GM12872 (cell line): ENCODE measurements around the gene CUBN.

Experiments
- TF ChIP-seq, protein P1 (sequence below): IDR thresholded peaks from 3 replicates; pipeline ENCODE4 v1.5.1; 2011; ENCODE audit warnings: low read depth, mild to moderate bottlenecking, low read length, moderate library complexity; ENCODE audit not compliant: insufficient read depth

CUBN gene

DNA sequence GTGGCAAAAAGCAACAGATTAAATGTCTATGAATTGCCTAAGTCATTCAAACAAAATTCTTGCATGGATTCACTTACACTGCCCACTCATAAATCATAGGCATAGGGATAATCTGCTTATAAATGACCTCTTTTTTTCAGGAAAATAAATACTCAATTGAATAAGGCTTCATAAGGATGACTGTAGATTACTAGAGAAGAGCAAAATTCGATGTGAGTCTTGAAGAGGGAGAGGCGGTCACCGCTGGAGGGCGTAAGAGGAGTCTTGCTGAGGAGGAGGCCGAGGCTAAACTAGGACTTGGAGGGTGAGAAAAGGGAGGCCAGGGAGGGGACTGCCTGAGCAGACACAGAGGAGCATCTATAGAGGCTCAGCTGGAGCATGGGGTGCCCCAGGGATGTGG, 177.0 kb downstream of the CUBN start:
- TF ChIP-seq, protein P1, sequence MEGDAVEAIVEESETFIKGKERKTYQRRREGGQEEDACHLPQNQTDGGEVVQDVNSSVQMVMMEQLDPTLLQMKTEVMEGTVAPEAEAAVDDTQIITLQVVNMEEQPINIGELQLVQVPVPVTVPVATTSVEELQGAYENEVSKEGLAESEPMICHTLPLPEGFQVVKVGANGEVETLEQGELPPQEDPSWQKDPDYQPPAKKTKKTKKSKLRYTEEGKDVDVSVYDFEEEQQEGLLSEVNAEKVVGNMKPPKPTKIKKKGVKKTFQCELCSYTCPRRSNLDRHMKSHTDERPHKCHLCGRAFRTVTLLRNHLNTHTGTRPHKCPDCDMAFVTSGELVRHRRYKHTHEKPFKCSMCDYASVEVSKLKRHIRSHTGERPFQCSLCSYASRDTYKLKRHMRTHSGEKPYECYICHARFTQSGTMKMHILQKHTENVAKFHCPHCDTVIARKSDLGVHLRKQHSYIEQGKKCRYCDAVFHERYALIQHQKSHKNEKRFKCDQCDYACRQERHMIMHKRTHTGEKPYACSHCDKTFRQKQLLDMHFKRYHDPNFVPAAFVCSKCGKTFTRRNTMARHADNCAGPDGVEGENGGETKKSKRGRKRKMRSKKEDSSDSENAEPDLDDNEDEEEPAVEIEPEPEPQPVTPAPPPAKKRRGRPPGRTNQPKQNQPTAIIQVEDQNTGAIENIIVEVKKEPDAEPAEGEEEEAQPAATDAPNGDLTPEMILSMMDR, result no peak

DNA sequence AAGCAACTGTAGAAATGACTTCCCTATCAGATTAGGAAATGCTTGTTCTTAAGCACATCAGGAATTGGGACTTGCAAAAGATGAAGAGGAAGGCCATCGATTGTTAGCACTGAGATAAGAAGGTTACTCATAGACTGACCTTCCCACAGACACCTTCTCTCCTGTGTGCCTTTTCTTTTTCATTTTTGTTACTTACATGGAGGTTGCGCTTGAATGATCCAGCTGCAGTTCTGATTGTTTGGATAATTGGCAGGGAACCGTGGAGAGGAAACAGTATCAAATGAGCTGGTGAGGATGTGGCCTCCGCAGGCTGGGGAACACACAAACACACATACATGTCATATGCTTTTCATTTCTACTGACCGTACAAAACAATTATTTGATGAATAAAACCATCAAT, 177.5 kb downstream of the CUBN start:
- TF ChIP-seq, protein P1, result no peak

DNA sequence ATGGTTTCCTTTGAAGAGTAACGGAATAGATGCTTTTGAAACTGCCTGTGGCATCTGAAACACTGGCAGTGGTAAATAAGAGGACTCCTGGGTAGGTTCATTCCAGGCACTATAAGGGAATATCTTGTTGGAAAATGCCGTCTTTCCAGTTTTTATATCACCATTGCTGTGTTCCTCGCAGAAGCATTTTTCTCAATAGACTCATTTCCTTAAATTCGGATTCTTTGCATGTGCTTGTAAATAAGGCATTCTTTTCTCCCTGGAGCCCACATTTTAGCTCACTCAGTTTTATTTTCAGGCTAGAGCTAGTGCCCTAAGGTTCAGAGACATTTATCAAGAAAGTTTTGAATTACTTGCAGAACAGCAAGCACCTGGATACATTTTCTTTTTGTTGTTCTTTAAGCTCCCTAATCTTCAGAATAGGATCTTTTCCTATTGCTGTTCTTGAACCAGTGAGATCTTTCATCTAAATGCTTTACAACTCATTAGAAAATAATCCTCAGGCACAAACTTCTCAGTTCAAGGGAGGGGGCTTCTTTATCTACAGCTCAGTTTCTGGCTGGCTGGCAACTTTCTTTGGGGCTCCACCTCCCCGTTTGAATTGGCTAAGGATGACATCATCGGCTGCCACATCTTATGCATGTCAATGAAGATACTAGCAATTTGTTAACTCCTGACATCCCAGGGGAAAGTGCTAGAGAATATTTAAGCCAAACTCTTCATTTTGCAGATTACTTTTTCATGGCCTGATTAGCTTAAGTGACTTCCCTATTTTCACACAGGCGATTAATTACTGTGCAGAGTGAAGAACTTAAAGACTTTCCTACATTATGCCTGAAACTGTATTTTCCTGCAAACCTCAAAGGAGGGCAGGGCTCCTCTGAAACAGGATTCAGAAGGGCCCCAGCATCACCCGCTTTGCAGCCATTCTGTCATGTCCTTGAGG, 178.7 kb downstream of the CUBN start:
- TF ChIP-seq, protein P1, result no peak

DNA sequence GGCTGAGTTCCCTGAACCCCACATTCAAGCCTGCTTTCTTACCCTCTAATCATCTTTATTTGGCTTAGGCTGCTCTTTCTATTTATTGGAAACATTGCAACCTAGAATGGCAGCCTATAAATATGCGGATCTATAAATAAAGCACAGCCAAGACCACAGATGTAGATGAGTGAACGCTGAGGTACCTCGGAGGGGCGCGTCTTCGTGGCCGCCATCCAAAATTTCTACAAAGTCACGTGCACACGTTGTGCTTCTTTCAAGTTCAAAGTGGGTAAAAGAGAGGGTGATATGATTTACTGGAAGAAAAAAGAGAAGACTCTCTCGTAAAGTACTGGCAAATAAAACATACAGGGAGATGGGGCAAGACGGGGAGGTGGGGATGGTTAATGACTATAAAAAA, 179.8 kb downstream of the CUBN start:
- TF ChIP-seq, protein P1, result no peak

DNA sequence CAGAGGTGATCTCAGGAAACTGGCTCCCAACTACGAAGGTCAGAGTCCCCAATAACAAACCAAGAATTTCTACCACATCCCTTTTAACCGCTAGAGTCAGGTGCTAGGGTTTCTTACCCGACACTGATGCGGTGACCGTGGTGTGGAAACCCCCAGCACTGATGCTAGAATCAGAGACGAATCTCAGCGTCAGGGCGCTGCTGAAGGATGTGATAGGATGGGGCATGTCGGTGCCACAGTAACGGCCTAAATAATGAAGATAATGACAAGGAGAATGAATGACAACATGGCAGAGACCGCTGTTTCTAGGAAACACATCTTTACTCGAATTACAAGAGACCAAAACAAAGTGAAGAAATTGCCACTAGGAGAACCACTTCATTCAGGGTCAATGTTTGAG, 181.2 kb downstream of the CUBN start:
- TF ChIP-seq, protein P1, result no peak

DNA sequence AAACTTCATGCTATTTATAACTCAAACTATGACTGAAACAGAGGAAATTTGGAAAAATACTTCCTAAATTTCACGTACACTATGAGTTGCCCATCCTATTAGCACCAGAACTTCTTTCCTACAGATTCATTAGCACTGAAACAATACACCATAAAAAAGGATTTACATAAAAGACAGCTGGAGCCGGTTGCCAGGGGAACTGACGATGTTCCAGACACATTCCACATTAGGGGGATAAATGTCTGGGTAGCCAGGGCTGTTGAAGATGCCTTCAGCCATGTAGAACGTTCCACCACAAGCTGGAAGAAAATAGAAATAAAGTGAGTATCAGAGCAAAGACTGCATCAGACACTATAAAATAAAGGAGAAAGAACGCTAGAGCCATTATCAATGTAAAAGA, 182.5 kb downstream of the CUBN start:
- TF ChIP-seq, protein P1, result no peak

DNA sequence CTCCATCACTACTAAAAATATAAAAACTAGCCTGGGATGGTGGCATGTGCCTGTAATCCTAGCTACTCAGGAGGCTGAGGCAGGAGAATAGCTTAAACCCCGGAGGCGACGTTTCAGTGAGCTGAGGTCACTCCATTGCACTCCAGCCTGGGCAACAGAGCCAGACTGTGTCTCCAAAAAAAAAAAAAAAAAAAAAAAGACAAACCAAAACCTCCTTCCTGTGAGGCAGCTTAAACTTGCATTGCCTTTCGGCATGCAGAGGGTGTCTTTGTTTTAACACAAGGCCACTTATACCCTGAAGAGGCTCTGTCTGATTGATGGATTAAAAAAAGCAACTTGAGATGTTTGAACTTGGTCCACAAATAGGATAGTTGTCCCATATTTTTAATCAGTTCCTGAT, 184.0 kb downstream of the CUBN start:
- TF ChIP-seq, protein P1, result no peak
